Ishikawa (cell line): ENCODE results near the gene CLSTN2.
A peak's percentile ranks its signal among the peaks of the same experiment; 100 is the strongest.

Experiments
- CEBPB ChIP-seq: IDR thresholded peaks from 2 replicates; pipeline ENCODE4 v1.6.1; 2012
- MAX ChIP-seq: IDR thresholded peaks from 2 replicates; pipeline ENCODE4 v1.6.1; 2012

DNA sequence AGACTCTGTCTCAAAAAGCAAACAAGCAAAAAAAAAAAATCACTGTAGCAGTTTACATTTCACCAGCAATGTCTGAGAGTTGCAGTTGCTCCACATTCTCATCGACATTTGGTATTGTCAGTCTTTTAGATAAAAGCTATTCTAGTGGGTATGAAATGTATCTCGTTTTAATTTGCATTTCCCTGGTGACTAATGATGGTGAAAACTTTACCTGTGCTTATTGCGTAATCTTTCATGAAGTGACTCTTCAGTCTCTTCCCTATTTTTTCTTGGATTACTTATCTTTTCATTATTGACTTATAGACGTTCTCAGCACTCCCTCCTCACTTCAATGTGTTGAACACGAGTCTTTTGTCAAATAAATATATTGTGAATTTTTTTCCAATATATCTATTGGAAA is 37.2 kb upstream of the CLSTN2 start:
- TF ChIP-seq CEBPB (peak; percentile 63), MAX (no peak)
